NOMO-1 (cell line): ENCODE results near the gene CCL27.
"Not testable (repeated sequence)": the region's sequence is repeated elsewhere in the genome, so short reads cannot be mapped to it uniquely, and the experiment has no call there.

Experiments used
- DNase-seq, 2 experiments: peaks; one replicate each; lab custom pipeline; 2025; ENCODE audit not compliant: unreplicated experiment in 2 of 2; lab: John Stamatoyannopoulos, UW

CCL27 gene

GRCh38 chr9:34651876-34652601 lies 10.4 kb downstream of the CCL27 start, which contains the start of gene IL11RA:
Gene IL11RA (plus strand): TSS chr9:34652185. CDS start chr9:34655218, 3,033 bp downstream.
- DNase-seq: peak; percentile 95 to 96

GRCh38 chr9:34651321-34651720 lies 11.1 kb downstream of the CCL27 start:
- DNase-seq: no peak

GRCh38 chr9:34650816-34651215 lies 11.6 kb downstream of the CCL27 start:
- no peak for DNase-seq

- no peak for DNase-seq
Observed at GRCh38 chr9:34648673-34649072, 13.8 kb downstream of the CCL27 start.

GRCh38 chr9:34647651-34648050 lies 14.8 kb downstream of the CCL27 start:
- DNase-seq: no peak

- DNase-seq: no peak
Observed at GRCh38 chr9:34647084-34647403, 15.4 kb downstream of the CCL27 start.

GRCh38 chr9:34646211-34647083 lies 16.0 kb downstream of the CCL27 start, which contains the start of gene GALT:
Gene GALT (plus strand): TSS chr9:34646675. CDS start chr9:34646705, 30 bp downstream.
- DNase-seq: peak; percentile 92 to 97

- peak in 1 of 2 experiments; percentile 24 for DNase-seq
Observed at GRCh38 chr9:34644766-34645314, 17.6 kb downstream of the CCL27 start.

- no peak for DNase-seq
Observed at GRCh38 chr9:34642679-34643078, 19.8 kb downstream of the CCL27 start.

- not testable (repeated sequence) for DNase-seq
Observed at GRCh38 chr9:34639322-34639721, 23.1 kb downstream of the CCL27 start.

- DNase-seq: no peak
Observed at GRCh38 chr9:34638138-34638445, 24.4 kb downstream of the CCL27 start.

- DNase-seq: peak; percentile 94 to 95
Observed at GRCh38 chr9:34637356-34638137, 24.9 kb downstream of the CCL27 start, which contains the start of gene SIGMAR1. Gene SIGMAR1 (minus strand): TSS chr9:34637787. CDS start chr9:34637697, 90 bp downstream.

- DNase-seq: no peak
Observed at GRCh38 chr9:34636791-34637355, 25.6 kb downstream of the CCL27 start.

GRCh38 chr9:34635556-34635955 lies 26.9 kb downstream of the CCL27 start:
- DNase-seq: no peak

GRCh38 chr9:34634551-34635248 lies 27.8 kb downstream of the CCL27 start:
- no peak for DNase-seq

- peak; percentile 66 to 80 for DNase-seq
Observed at GRCh38 chr9:34633851-34634550, 28.5 kb downstream of the CCL27 start.

GRCh38 chr9:34633166-34633565 lies 29.3 kb downstream of the CCL27 start:
- DNase-seq: no peak

- DNase-seq: no peak
Observed at GRCh38 chr9:34630402-34631154, 31.9 kb downstream of the CCL27 start.

- no peak for DNase-seq
Observed at GRCh38 chr9:34629491-34629808, 33.0 kb downstream of the CCL27 start.
